SK-N-SH treated with all-trans-retinoic acid at 6 μM for 48 hours (cell line): ENCODE data around the gene VPS33B.

Experiments
- ARNTL ChIP-seq: fragments of 450-650 bp; formaldehyde crosslinking; IDR thresholded peaks from 2 replicates; pipeline ENCODE4 v1.5.0; 2020; ENCODE audit warnings: low read depth, mild to moderate bottlenecking, moderate library complexity, borderline replicate concordance
- CSDC2 ChIP-seq: fragments of 250-450 bp; sonication (Bioruptor Pico); IDR thresholded peaks from 2 replicates; pipeline ENCODE4 v1.5.0; 2020; ENCODE audit warnings: mild to moderate bottlenecking, moderate library complexity
- ISL1 ChIP-seq: fragments of 250-450 bp; sonication (Bioruptor Pico); IDR thresholded peaks from 2 replicates; pipeline ENCODE4 v2.1.2; 2022; ENCODE audit warnings: mild to moderate bottlenecking, moderate library complexity
- PATZ1 ChIP-seq: fragments of 250-450 bp; sonication (Bioruptor Pico); IDR thresholded peaks from 2 replicates; pipeline ENCODE4 v1.8.0; 2020; ENCODE audit warnings: mild to moderate bottlenecking, moderate library complexity, borderline replicate concordance
- SNAI2 ChIP-seq: fragments of 250-450 bp; sonication (Bioruptor Pico); IDR thresholded peaks from 2 replicates; pipeline ENCODE4 v1.5.0; 2020; ENCODE audit warnings: mild to moderate bottlenecking, moderate library complexity
- TCF4 ChIP-seq: fragments of 250-450 bp; sonication (Bioruptor Pico); IDR thresholded peaks from 2 replicates; pipeline ENCODE4 v1.8.0; 2021; ENCODE audit warnings: mild to moderate bottlenecking, moderate library complexity, borderline replicate concordance
- TSHZ2 ChIP-seq: fragments of 250-450 bp; sonication (Bioruptor Pico); IDR thresholded peaks from 2 replicates; pipeline ENCODE4 v1.5.0; 2020; ENCODE audit warnings: mild to moderate bottlenecking, moderate library complexity
- ZNF565 ChIP-seq: fragments of 450-650 bp; formaldehyde crosslinking; conservative IDR thresholded peaks from 2 replicates; pipeline ENCODE4 v1.5.0; 2020; ENCODE audit warnings: low read depth, mild to moderate bottlenecking, moderate library complexity

- TF ChIP-seq PATZ1 (CRISPR knock-in tag) (no peak), TSHZ2 (CRISPR knock-in tag) (no peak), CSDC2 (CRISPR knock-in tag) (no peak), SNAI2 (CRISPR knock-in tag) (no peak), ZNF565 (CRISPR knock-in tag) (no peak), ARNTL (CRISPR knock-in tag) (no peak), TCF4 (CRISPR knock-in tag) (no peak), ISL1 (CRISPR knock-in tag) (no peak)
Observed at GRCh38 chr15:91054816-91055215, 32.4 kb upstream of the VPS33B start.
